Vagina (tissue), 2 donors: ENCODE results near the gene SPAG9. TPM values are rescaled to one million over a fixed set of nuclear protein-coding genes. Genes with fewer than 3 reads are reported as not detected.

Experiments used
- DNase-seq, 2 donors: peaks; one replicate each; pipeline ENCODE4 v3.0.0-alpha.2; 2017; ENCODE audit errors: extremely low spot score in 2 of 2
- H3K27ac ChIP-seq: fragments of 200-600 bp; sonication (generic); one replicate; pipeline ENCODE4 v1.5.1; 2019
- H3K27me3 ChIP-seq: fragments of 200-600 bp; sonication (generic); one replicate; pipeline ENCODE4 v1.5.1; 2019
- H3K36me3 ChIP-seq, 2 donors: fragments of 200-600 bp; sonication (generic); one replicate each; pipeline ENCODE4 v1.5.1; 2017 to 2019
- H3K4me1 ChIP-seq: fragments of 200-600 bp; sonication (generic); one replicate; pipeline ENCODE4 v1.5.1; 2019
- H3K4me3 ChIP-seq, 2 donors: fragments of 200-600 bp; sonication (generic); 1 replicate in 1 of 2; 2 replicates in 1 of 2; pipeline ENCODE4 v1.5.1; 2016 to 2019
- H3K9me3 ChIP-seq: fragments of 200-600 bp; sonication (generic); one replicate; pipeline ENCODE4 v1.5.1; 2019
- CTCF ChIP-seq, 3 experiments: fragments of 450-650 bp in 2 of 3; fragments of 200-600 bp in 1 of 3; sonication (generic) in 1 of 3; IDR thresholded peaks; one replicate each; pipeline ENCODE4 v1.5.1; 2017 to 2019; ENCODE audit warnings: antibody characterized with exemption in 3 of 3, mild to moderate bottlenecking in 2 of 3, moderate library complexity in 2 of 3
- POLR2A ChIP-seq, 2 donors: fragments of 450-650 bp; IDR thresholded peaks; one replicate each; pipeline ENCODE4 v1.6.1; 2017; ENCODE audit warnings: antibody characterized with exemption in 2 of 2, mild to moderate bottlenecking in 2 of 2, moderate library complexity in 2 of 2
- POLR2AphosphoS5 ChIP-seq, 2 donors: sonication (generic); formaldehyde crosslinking; IDR thresholded peaks; one replicate each; pipeline ENCODE4 v1.9.0; 2017; ENCODE audit warnings: antibody characterized with exemption in 2 of 2, mild to moderate bottlenecking in 2 of 2, low read depth in 1 of 2; ENCODE audit not compliant: insufficient read depth in 1 of 2
- intact Hi-C: fragments of 100-400 bp; cut with DNase I; formaldehyde crosslinking; loops from one replicate; pipeline ENCODE4 v1.15.1; 2023
- total RNA-seq: library from RNA; depleted of rRNA; stranded (reverse); fragments of >200 nt; gene quantifications from one replicate; pipeline ENCODE4 v1.2.3, GENCODE V29; 2016

The SPAG9 gene
- total RNA-seq, 1 donor from 2014 or later = 92.6 TPM

DNA sequence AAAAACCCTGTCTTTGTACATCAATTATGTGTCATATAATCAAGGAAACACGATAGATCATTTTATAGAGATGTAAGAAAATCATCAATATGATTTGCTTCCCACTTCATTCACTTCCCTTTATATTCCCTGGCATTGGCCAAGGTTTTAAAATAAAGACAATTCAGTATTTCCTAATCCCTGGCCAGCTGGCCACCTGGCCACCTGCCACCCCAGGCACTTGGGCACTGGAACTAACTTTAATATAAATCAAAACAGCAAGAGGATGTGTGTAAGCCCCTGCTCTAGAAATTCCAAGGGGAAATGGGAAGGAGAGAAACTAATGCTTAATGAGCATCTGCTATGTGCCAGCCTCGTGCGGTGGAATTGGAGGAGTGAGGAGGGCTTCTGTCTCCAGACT lies 195.9 kb downstream of the SPAG9 start:
- Histone ChIP-seq H3K27ac (no peak overlapping the region), H3K9me3 (no peaks in the 10 kb centered on the region), H3K27me3 (no peaks in the 10 kb centered on the region), H3K4me3 (no peak overlapping the region), H3K4me1 (peaks cover 5% of the 10 kb centered on the region), H3K36me3 (no peaks in the 10 kb centered on the region)
- no peak for TF ChIP-seq POLR2A (IDR thresholded peaks at IDR 0.05)
- TF ChIP-seq CTCF (IDR thresholded peaks at IDR 0.05) = no peak
- intact Hi-C loops = no loop called here
- DNase-seq = no peak

DNA sequence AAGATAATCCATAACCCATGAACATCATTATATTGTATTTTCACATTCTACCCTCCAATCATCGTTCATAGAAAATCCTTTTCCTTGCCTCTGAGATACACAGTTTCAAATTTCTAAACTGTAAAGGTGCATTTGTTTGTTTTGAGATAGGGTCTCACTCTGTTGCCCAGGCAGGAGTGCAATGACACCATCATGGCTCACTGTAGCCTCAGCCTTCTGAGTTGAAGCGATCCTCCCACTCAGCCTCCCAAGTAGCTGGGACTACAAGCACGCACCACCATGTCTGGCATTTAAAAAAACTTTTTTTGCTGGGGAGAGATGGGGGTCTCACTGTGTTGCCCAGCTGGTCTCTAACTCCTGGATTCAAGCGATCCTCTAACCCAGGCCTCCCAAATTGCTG lies 196.4 kb downstream of the SPAG9 start:
- Histone ChIP-seq H3K27me3 (no peaks in the 10 kb centered on the region), H3K4me3 (no peak overlapping the region), H3K36me3 (no peaks in the 10 kb centered on the region), H3K9me3 (no peaks in the 10 kb centered on the region), H3K27ac (no peak overlapping the region), H3K4me1 (peaks cover 10% of the 10 kb centered on the region)
- intact Hi-C loops = no loop called here
- TF ChIP-seq CTCF (IDR thresholded peaks at IDR 0.05) (no peak), POLR2A (IDR thresholded peaks at IDR 0.05) (no peak), POLR2AphosphoS5 (IDR thresholded peaks at IDR 0.05; ENCODE audit: insufficient read depth in 1 of 2, low read depth in 1 of 2) (no peak)
- no peak for DNase-seq

- Histone ChIP-seq H3K4me1 (peaks cover 16% of the 10 kb centered on the region), H3K4me3 (no peak overlapping the region), H3K36me3 (no peaks in the 10 kb centered on the region), H3K9me3 (no peaks in the 10 kb centered on the region), H3K27me3 (no peaks in the 10 kb centered on the region), H3K27ac (no peak overlapping the region)
- TF ChIP-seq POLR2A (IDR thresholded peaks at IDR 0.05) (no peak), CTCF (IDR thresholded peaks at IDR 0.05) (no peak), POLR2AphosphoS5 (IDR thresholded peaks at IDR 0.05; ENCODE audit: insufficient read depth in 1 of 2, low read depth in 1 of 2) (no peak)
- intact Hi-C loops = no loop called here
- no peak for DNase-seq
These were observed 197.1 kb downstream of the SPAG9 start for GRCh38 chr17:50923611-50924010.

DNA sequence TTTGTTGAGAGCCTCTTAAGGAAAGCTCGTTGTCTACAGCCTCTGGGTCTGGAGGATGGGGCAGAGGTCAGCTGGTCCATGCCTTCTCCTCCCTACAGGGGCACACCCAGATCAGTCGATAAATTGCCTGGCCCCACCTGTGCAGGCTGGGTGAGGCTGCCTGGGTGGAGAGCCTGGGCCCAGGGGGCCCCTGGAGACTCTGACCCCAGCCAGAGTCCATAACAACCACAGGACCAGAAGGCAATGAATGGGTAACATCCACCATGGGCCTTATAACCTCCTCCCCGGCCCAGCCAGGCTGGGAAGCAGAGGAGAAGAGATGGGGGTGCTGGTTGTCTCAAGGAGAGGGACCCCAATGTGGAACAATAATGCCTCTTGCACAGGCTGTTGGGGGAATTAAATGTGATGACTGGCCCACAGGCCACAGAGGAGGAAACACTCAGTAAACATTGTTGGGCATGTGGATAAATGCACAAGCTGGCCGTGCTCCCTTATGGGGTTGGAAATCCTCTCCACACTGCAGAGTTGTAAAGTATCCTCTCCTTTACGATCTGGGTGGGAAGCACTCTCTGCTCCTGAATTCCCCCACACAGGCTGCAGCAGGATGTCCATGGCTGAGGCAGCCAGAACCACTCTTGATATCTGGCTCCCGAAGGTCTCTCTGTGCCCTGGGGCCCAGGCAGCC lies 197.8 kb downstream of the SPAG9 start:
- Histone ChIP-seq H3K4me3 (no peak overlapping the region), H3K4me1 (peaks cover 23% of the 10 kb centered on the region), H3K36me3 (no peaks in the 10 kb centered on the region), H3K9me3 (no peaks in the 10 kb centered on the region), H3K27me3 (no peaks in the 10 kb centered on the region), H3K27ac (peak overlapping the region; percentile 36)
- intact Hi-C loops = no loop called here
- TF ChIP-seq POLR2A (IDR thresholded peaks at IDR 0.05) (no peak), CTCF (IDR thresholded peaks at IDR 0.05) (no peak), POLR2AphosphoS5 (IDR thresholded peaks at IDR 0.05; ENCODE audit: insufficient read depth in 1 of 2, low read depth in 1 of 2) (no peak)
- no peak for DNase-seq

DNA sequence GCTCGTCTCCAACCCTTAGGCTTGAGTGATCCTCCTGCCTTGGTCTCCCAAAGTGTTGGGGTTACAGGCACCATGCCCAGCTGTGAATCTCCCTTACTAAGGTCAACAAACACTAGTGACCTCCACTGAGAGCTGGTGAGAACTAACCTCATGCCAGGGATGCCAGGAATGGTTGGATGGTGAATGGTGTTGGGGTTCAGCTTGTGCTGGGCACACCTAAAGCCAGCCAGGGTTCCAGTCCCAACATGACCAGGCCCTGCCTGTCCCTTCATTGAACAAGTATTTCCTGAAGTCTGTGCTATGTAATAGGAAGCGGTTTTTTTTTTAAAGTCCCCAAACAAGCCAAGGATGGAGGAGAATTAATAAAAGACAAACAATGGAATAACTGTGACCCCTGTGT lies 198.6 kb downstream of the SPAG9 start:
- intact Hi-C loops = no loop called here
- Histone ChIP-seq H3K4me3 (no peak overlapping the region), H3K36me3 (no peaks in the 10 kb centered on the region), H3K4me1 (peaks cover 23% of the 10 kb centered on the region), H3K27me3 (no peaks in the 10 kb centered on the region), H3K9me3 (no peaks in the 10 kb centered on the region), H3K27ac (peak overlapping the region; percentile 36)
- TF ChIP-seq POLR2A (IDR thresholded peaks at IDR 0.05) (no peak), CTCF (IDR thresholded peaks at IDR 0.05) (no peak), POLR2AphosphoS5 (IDR thresholded peaks at IDR 0.05; ENCODE audit: insufficient read depth in 1 of 2, low read depth in 1 of 2) (no peak)
- no peak for DNase-seq
